ENCODE data around the gene PTGFRN.

Gene PTGFRN

DNA sequence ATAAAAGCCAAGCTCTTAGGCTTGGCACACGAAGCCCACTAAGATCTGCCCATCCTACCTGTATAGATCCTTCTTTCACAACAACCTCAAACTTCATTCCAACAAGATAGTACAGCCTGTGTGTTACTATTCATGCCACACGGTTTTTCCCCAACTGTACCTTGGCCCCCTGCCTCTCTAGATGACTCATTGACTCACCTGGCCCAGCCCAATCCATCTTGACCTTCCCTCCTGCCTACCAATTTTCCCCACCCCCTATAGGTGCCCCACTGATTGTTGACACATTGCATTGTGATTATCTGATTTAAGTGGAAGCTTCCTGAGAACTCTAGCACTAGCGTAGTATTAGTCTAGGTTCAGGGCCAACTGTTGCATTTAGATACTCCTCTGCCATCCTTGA lies 89.9 kb downstream of the PTGFRN start:
- Histone ChIP-seq H3K4me1 (ENCODE audit: insufficient read depth, low read length) (peaks cover 17% of the 10 kb centered on the region; the same call in 1 of the 2 replicates), H3K9me3 (ENCODE audit: insufficient read depth, low read depth, low read length) (no peaks in the 10 kb centered on the region), H3K27ac (ENCODE audit: low read length) (no peak overlapping the region), H3K9ac (ENCODE audit: low read depth, low read length) (no peak overlapping the region), H3K36me3 (ENCODE audit: insufficient read depth, low read depth, low read length) (no peaks in the 10 kb centered on the region), H3K27me3 (ENCODE audit: insufficient read depth, low read length) (no peaks in the 10 kb centered on the region), H3K4me3 (ENCODE audit: low read length) (no peak overlapping the region)

DNA sequence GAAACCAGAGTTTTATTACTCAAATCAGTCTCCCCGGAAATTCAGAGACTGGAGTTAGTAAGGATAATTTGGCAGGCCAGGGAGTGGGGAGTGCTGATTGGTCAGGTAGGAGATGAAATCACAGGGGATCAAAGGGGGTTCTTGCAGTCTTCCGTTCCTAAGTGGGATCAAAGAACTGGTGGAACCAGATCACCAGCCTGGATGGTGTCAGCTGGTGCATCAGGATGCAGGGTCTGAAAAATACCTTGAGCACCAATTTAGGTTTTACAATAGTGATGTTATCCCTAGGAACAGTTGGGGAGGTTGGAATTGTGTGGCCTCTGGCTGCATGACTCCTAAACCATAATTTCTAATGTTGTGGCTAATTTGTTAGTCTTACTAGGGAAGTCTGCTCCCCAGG lies 90.4 kb downstream of the PTGFRN start:
- Histone ChIP-seq H3K27me3 (ENCODE audit: insufficient read depth, low read length) (no peaks in the 10 kb centered on the region), H3K36me3 (ENCODE audit: insufficient read depth, low read depth, low read length) (no peaks in the 10 kb centered on the region), H3K4me1 (ENCODE audit: insufficient read depth, low read length) (peaks cover 17% of the 10 kb centered on the region; the same call in 1 of the 2 replicates), H3K9me3 (ENCODE audit: insufficient read depth, low read depth, low read length) (no peaks in the 10 kb centered on the region), H3K27ac (ENCODE audit: low read length) (no peak overlapping the region), H3K4me3 (ENCODE audit: low read length) (no peak overlapping the region), H3K9ac (ENCODE audit: low read depth, low read length) (no peak overlapping the region)

DNA sequence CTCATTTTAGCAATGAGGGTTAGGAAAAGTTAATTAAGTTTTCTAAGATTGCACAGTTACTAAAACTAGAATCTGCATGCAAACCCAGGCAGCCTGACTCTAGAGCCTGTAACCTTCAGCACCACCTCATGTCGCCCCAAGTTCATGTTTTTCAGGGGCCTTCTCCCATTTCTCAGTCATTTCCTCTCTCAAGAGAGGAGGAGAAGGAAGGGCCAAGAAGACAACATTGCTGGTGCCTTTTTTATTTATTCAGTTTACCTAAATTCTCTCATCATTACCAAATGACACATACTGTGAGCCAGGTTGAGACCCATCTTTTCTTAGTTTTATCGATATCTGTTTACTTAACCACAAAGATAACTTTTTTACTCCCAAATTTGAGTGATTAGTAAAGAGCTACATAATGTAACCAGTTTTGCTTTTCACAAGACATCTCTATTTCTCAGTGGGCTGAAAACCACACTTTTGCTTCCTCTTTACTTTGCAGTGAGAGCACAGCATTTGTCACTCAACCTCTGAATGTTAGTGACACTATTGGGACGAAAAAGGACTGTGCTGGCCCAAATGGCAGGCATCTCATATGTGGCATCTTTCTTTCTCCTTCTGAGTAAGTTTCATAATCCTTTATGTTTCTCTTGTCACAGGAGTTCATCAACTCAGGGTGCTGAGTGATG lies 91.7 kb downstream of the PTGFRN start, which contains the start of gene CD101:
Gene CD101, plus strand, starts transcription at position 507 of the 674 bp plus-strand sequence. Its CDS starts 58 bp downstream, at position 565.
- Histone ChIP-seq H3K9ac (ENCODE audit: low read depth, low read length) (no peak within 1 kb of the TSS), H3K4me1 (ENCODE audit: insufficient read depth, low read length) (peaks cover 17% of the 10 kb centered on the region; the same call in 1 of the 2 replicates), H3K4me3 (ENCODE audit: low read length) (no peak within 1 kb of the TSS), H3K27ac (ENCODE audit: low read length) (no peak within 1 kb of the TSS), H3K36me3 (ENCODE audit: insufficient read depth, low read depth, low read length) (no peaks in the 10 kb centered on the region), H3K27me3 (ENCODE audit: insufficient read depth, low read length) (no peaks in the 10 kb centered on the region), H3K9me3 (ENCODE audit: insufficient read depth, low read depth, low read length) (no peaks in the 10 kb centered on the region)

DNA sequence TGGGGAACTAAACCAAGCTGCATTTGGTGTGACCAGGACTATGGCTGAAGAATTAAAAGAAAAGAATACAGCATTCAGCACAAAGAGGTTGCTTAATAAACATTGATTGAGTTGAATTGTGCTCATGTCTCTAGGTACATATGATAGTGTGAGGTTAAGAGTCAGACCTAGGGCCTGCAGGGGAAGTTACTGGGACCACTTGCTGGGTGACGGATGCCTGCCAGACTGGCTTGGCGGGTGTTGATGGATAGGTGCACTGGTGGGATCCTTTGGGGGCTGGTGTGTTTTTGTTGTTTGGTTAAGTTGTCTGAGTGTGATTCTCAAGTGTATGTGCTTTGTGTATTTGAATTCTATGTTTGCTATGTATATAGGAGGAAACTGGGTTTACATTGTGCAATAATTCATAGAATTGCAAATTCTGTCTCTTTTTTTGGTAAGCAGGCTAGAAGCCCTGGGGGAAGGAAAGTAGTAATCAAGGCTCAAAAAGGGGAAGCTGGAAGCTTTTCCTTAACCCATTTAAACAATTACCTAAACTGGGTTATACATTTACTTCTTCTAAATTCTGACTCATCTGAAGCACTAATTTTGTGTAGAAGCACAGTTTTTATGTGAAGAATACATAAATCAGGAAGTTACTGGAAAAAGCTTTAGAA lies 93.6 kb downstream of the PTGFRN start:
- Histone ChIP-seq H3K27me3 (ENCODE audit: insufficient read depth, low read length) (no peaks in the 10 kb centered on the region), H3K27ac (ENCODE audit: low read length) (no peak overlapping the region), H3K9ac (ENCODE audit: low read depth, low read length) (no peak overlapping the region), H3K36me3 (ENCODE audit: insufficient read depth, low read depth, low read length) (no peaks in the 10 kb centered on the region), H3K4me3 (ENCODE audit: low read length) (no peak overlapping the region), H3K9me3 (ENCODE audit: insufficient read depth, low read depth, low read length) (no peaks in the 10 kb centered on the region), H3K4me1 (ENCODE audit: insufficient read depth, low read length) (peaks cover 17% of the 10 kb centered on the region; the same call in 1 of the 2 replicates)

- H3K9ac ChIP-seq (ENCODE audit: low read depth, low read length): no peak overlapping the region
- no peaks in the 10 kb centered on the region for H3K36me3 ChIP-seq (ENCODE audit: insufficient read depth, low read depth, low read length)
- no peaks in the 10 kb centered on the region for H3K9me3 ChIP-seq (ENCODE audit: insufficient read depth, low read depth, low read length)
- H3K27ac ChIP-seq (ENCODE audit: low read length): no peak overlapping the region
- H3K4me1 ChIP-seq (ENCODE audit: insufficient read depth, low read length): peaks cover 22% of the 10 kb centered on the region
- H3K4me3 ChIP-seq (ENCODE audit: low read length): no peak overlapping the region
- H3K27me3 ChIP-seq (ENCODE audit: insufficient read depth, low read length): no peaks in the 10 kb centered on the region
Measured at GRCh38 chr1:117007719-117008013, 98.0 kb downstream of the PTGFRN start.

DNA sequence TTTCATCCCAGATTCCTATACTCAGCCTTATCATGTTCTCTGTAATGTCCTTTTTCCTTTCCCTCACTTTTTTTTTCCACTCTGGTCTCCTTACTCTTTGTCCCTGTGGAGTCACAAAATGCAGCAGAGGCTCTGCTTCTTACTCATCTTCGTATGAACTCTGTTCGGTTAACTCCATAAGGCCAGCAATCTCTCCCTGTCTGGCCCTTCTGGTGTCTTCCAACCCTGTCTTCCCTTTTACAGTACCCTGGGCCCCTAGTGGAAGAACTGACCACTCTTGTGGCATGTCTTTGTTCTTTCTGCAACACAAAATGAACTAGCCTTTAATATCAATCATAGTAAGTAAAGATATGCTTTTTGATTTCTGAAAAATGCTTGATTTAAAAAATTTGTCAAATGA lies 98.9 kb downstream of the PTGFRN start:
- no peak overlapping the region for H3K4me3 ChIP-seq (ENCODE audit: low read length)
- no peaks in the 10 kb centered on the region for H3K9me3 ChIP-seq (ENCODE audit: insufficient read depth, low read depth, low read length)
- peaks cover 13% of the 10 kb centered on the region for H3K4me1 ChIP-seq (ENCODE audit: insufficient read depth, low read length)
- no peaks in the 10 kb centered on the region for H3K36me3 ChIP-seq (ENCODE audit: insufficient read depth, low read depth, low read length)
- H3K27me3 ChIP-seq (ENCODE audit: insufficient read depth, low read length): no peaks in the 10 kb centered on the region
- no peak overlapping the region for H3K27ac ChIP-seq (ENCODE audit: low read length)
- no peak overlapping the region for H3K9ac ChIP-seq (ENCODE audit: low read depth, low read length)

DNA sequence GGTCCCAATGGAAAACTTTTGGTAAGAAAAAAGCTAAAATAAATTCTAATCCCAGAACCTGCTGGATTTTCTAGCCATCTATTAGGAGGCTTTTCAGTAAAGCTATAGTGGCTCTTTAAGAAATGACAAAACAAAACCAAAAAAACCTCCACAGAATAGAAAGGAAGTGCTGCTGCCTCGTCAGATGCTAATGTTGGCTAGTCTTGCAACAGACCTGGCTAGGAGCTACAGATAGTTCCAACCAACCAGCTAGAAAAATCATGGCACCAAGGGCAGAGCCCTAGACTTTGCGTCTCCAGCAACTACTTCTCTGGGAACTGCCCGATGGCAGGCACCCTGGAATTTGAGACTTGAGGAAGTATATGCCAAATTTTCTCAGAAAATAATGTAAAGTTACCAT lies 99.4 kb downstream of the PTGFRN start:
- Histone ChIP-seq H3K4me3 (ENCODE audit: low read length) (no peak overlapping the region), H3K27me3 (ENCODE audit: insufficient read depth, low read length) (no peaks in the 10 kb centered on the region), H3K9me3 (ENCODE audit: insufficient read depth, low read depth, low read length) (no peaks in the 10 kb centered on the region), H3K9ac (ENCODE audit: low read depth, low read length) (no peak overlapping the region), H3K36me3 (ENCODE audit: insufficient read depth, low read depth, low read length) (no peaks in the 10 kb centered on the region), H3K27ac (ENCODE audit: low read length) (no peak overlapping the region), H3K4me1 (ENCODE audit: insufficient read depth, low read length) (peaks cover 8% of the 10 kb centered on the region)

DNA sequence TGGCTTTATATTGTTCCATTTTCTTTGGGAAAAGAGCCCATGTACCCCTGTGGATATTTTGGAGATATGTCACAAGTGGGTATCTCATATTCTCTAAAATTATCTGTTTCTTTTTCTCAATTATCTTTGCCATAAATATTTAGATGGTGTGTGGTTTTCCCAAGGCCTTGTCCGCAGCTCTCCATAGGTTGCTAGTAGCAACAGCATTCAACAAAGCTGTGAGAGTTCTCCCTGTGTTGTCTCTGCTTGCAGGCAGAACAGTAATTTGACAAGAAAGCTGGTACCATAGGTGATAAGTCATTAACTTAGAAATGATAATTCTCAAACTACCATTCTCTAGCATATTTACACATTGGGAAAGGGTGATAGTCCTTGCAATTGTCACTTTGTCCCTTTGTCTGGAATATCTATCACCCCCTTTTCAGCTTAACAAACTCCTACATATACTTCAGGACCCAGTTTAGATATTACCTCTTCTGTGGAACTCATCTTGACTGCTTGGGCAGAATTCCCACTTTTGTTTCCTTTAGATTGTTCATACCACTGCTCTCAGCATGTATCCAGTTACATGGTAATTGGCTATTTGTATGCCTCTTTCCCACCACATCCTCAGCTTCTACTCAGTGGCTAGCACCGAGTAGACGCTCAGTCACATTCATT lies 100.7 kb downstream of the PTGFRN start:
- no peaks in the 10 kb centered on the region for H3K27me3 ChIP-seq (ENCODE audit: insufficient read depth, low read length)
- no peak overlapping the region for H3K9ac ChIP-seq (ENCODE audit: low read depth, low read length)
- no peak overlapping the region for H3K4me3 ChIP-seq (ENCODE audit: low read length)
- peaks cover 6% of the 10 kb centered on the region for H3K4me1 ChIP-seq (ENCODE audit: insufficient read depth, low read length)
- H3K27ac ChIP-seq (ENCODE audit: low read length): no peak overlapping the region
- H3K36me3 ChIP-seq (ENCODE audit: insufficient read depth, low read depth, low read length): no peaks in the 10 kb centered on the region
- H3K9me3 ChIP-seq (ENCODE audit: insufficient read depth, low read depth, low read length): no peaks in the 10 kb centered on the region

- Histone ChIP-seq H3K4me3 (ENCODE audit: low read length) (no peak overlapping the region), H3K9me3 (ENCODE audit: insufficient read depth, low read depth, low read length) (no peaks in the 10 kb centered on the region), H3K27me3 (ENCODE audit: insufficient read depth, low read length) (no peaks in the 10 kb centered on the region), H3K27ac (ENCODE audit: low read length) (no peak overlapping the region), H3K4me1 (ENCODE audit: insufficient read depth, low read length) (peaks cover 10% of the 10 kb centered on the region), H3K36me3 (ENCODE audit: insufficient read depth, low read depth, low read length) (no peaks in the 10 kb centered on the region), H3K9ac (ENCODE audit: low read depth, low read length) (no peak overlapping the region)
Measured at GRCh38 chr1:117011334-117011733, 101.6 kb downstream of the PTGFRN start.

- no peak overlapping the region for H3K4me3 ChIP-seq (ENCODE audit: low read length)
Measured at GRCh38 chr1:117013309-117013858, 103.7 kb downstream of the PTGFRN start.

GRCh38 chr1:117014209-117014608 lies 104.5 kb downstream of the PTGFRN start:
- no peaks in the 10 kb centered on the region for H3K9me3 ChIP-seq (ENCODE audit: insufficient read depth, low read depth, low read length)
- peaks cover 7% of the 10 kb centered on the region for H3K4me1 ChIP-seq (ENCODE audit: insufficient read depth, low read length)
- no peak overlapping the region for H3K9ac ChIP-seq (ENCODE audit: low read depth, low read length)
- no peaks in the 10 kb centered on the region for H3K27me3 ChIP-seq (ENCODE audit: insufficient read depth, low read length)
- no peaks in the 10 kb centered on the region for H3K36me3 ChIP-seq (ENCODE audit: insufficient read depth, low read depth, low read length)
- H3K4me3 ChIP-seq (ENCODE audit: low read length): no peak overlapping the region
- H3K27ac ChIP-seq (ENCODE audit: low read length): no peak overlapping the region

More at GRCh38 chr1:117013309-117013858, 103.7 kb downstream of the PTGFRN start:
- peaks cover 10% of the 10 kb centered on the region for H3K4me1 ChIP-seq (ENCODE audit: insufficient read depth, low read length)
- no peaks in the 10 kb centered on the region for H3K9me3 ChIP-seq (ENCODE audit: insufficient read depth, low read depth, low read length)
- H3K27me3 ChIP-seq (ENCODE audit: insufficient read depth, low read length): no peaks in the 10 kb centered on the region
- no peaks in the 10 kb centered on the region for H3K36me3 ChIP-seq (ENCODE audit: insufficient read depth, low read depth, low read length)
- no peak overlapping the region for H3K27ac ChIP-seq (ENCODE audit: low read length)
- H3K9ac ChIP-seq (ENCODE audit: low read depth, low read length): no peak overlapping the region
